DND-41 (cell line): ENCODE measurements around the gene LEUTX.

Experiments used
- CTCF ChIP-seq: IDR thresholded peaks from 2 replicates; pipeline ENCODE4 v1.5.1; 2012; ENCODE audit warnings: borderline replicate concordance, low read length, moderate library complexity, mild to moderate bottlenecking; ENCODE audit not compliant: poor library complexity, severe bottlenecking; ENCODE audit errors: extremely low read depth
- EZH2 ChIP-seq: IDR thresholded peaks from 3 replicates; pipeline ENCODE4 v1.6.1; 2012; ENCODE audit warnings: borderline replicate concordance, low read depth, mild to moderate bottlenecking, moderate library complexity, low read length, inconsistent platforms; ENCODE audit not compliant: severe bottlenecking

GRCh38 chr19:39809368-39809767, 30.7 kb downstream of the LEUTX start:
- TF ChIP-seq CTCF (no peak), EZH2 (no peak)
